ENCODE measurements around the gene SNX8.

SNX8 gene

DNA sequence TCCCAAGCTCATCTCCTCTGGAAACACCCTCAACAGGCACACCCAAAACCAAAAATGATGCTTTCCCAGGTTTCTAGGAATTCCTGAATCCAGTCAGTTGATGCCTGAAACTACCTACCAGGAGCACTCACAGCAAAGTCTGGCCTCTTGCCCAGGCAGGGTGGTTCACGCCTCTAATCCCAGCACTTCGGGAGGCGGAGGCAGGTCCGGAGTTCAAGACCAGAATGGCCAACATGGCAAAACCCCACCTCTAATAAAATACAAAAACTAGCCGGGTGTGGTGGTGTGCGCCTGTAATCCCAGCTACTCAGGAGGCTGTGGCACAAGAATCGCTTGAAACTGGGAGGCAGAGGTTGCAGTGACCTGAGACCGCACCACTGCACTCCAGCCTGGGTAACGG is 83.4 kb downstream of the SNX8 start:
- no peak overlapping the region for H3K9ac ChIP-seq (ENCODE audit: low read length)
- H3K27ac ChIP-seq (ENCODE audit: low read length), result no peak overlapping the region
- 0 out of 2 replicates have a peak, but pooled peaks cover 4% of the 10 kb centered on the region for H4K20me1 ChIP-seq (ENCODE audit: insufficient read depth, low read length)
- H3K79me2 ChIP-seq (ENCODE audit: low read length), result peaks cover 48% of the 10 kb centered on the region
- TF ChIP-seq, protein P1, sequence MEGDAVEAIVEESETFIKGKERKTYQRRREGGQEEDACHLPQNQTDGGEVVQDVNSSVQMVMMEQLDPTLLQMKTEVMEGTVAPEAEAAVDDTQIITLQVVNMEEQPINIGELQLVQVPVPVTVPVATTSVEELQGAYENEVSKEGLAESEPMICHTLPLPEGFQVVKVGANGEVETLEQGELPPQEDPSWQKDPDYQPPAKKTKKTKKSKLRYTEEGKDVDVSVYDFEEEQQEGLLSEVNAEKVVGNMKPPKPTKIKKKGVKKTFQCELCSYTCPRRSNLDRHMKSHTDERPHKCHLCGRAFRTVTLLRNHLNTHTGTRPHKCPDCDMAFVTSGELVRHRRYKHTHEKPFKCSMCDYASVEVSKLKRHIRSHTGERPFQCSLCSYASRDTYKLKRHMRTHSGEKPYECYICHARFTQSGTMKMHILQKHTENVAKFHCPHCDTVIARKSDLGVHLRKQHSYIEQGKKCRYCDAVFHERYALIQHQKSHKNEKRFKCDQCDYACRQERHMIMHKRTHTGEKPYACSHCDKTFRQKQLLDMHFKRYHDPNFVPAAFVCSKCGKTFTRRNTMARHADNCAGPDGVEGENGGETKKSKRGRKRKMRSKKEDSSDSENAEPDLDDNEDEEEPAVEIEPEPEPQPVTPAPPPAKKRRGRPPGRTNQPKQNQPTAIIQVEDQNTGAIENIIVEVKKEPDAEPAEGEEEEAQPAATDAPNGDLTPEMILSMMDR (IDR thresholded peaks at IDR 0.05; ENCODE audit: low read depth, low read length), result no peak
- TF ChIP-seq EZH2phosphoT487 (IDR thresholded peaks at IDR 0.05; ENCODE audit: low read depth), result no peak
- no peak overlapping the region for H2AFZ ChIP-seq (ENCODE audit: low read depth, low read length)
- peaks cover 23% of the 10 kb centered on the region for H3K36me3 ChIP-seq (replicated peaks; ENCODE audit: low read depth, low read length)
- H3K4me2 ChIP-seq (ENCODE audit: low read length), result no peak overlapping the region
- no peaks in the 10 kb centered on the region for H3K9me3 ChIP-seq (ENCODE audit: insufficient read depth, low read length)
- no peak overlapping the region for H3K4me3 ChIP-seq (ENCODE audit: low read length)
- H3K27me3 ChIP-seq (ENCODE audit: low read depth, low read length), result no peaks in the 10 kb centered on the region
- H3K4me1 ChIP-seq (ENCODE audit: low read length), result peaks cover 7% of the 10 kb centered on the region

GRCh38 chr7:2230226-2230625 is 84.0 kb downstream of the SNX8 start:
- peaks cover 48% of the 10 kb centered on the region for H3K79me2 ChIP-seq (ENCODE audit: low read length)
- H3K4me3 ChIP-seq (ENCODE audit: low read length), result no peak overlapping the region
- H3K9ac ChIP-seq (ENCODE audit: low read length), result no peak overlapping the region
- no peaks in the 10 kb centered on the region for H3K9me3 ChIP-seq (ENCODE audit: insufficient read depth, low read length)
- peaks cover 7% of the 10 kb centered on the region for H3K4me1 ChIP-seq (ENCODE audit: low read length)
- H4K20me1 ChIP-seq (ENCODE audit: insufficient read depth, low read length), result 0 out of 2 replicates have a peak, but pooled peaks cover 4% of the 10 kb centered on the region
- H3K27ac ChIP-seq (ENCODE audit: low read length), result no peak overlapping the region
- no peaks in the 10 kb centered on the region for H3K27me3 ChIP-seq (ENCODE audit: low read depth, low read length)
- no peak overlapping the region for H3K4me2 ChIP-seq (ENCODE audit: low read length)
- TF ChIP-seq, protein P1 (IDR thresholded peaks at IDR 0.05; ENCODE audit: low read depth, low read length), result no peak
- peaks cover 25% of the 10 kb centered on the region for H3K36me3 ChIP-seq (replicated peaks; ENCODE audit: low read depth, low read length)
- no peak overlapping the region for H2AFZ ChIP-seq (ENCODE audit: low read depth, low read length)

DNA sequence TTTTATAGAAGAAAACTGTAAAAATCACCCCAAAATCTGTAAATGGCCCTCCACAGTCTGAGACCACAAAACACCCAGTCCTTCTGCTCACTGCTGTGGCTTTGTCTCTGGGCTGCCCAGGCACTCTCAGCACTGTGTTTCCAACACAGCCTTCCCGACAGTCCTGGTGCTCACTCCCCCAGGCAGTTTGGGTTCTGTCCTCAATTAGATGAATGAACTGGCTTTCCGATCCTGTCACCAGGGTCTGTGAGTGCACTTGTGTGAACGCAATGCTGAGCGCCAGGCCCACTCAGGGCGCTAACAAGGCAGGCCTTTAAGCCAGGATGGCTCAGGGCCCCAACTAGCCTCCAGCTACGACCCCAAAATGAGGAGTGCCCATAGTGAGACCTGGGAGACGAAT is 84.8 kb downstream of the SNX8 start:
- H3K79me2 ChIP-seq (ENCODE audit: low read length), result peaks cover 48% of the 10 kb centered on the region

DNA sequence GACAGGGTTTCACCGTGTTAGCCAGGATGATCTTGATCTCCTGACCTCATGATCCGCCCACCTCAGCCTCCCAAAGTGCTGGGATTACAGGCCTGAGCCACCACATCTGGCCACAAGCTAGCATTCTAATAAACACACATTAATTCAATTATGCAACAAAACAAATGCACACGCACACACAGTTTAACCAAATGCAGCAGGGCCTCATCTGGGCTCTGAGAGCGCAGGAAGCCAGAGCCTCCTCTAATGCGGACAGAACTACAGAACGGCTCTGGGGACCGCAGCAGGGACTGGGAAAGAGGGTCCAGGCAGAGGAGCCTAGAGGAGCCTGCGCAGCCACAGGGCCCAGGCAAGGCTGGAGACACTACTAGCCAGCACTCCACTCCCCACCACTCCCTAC is 85.3 kb downstream of the SNX8 start:
- no peak overlapping the region for H3K9ac ChIP-seq (ENCODE audit: low read length)
- no peak overlapping the region for H3K27ac ChIP-seq (ENCODE audit: low read length)
- peaks cover 7% of the 10 kb centered on the region for H3K4me1 ChIP-seq (ENCODE audit: low read length)
- H3K79me2 ChIP-seq (ENCODE audit: low read length), result peaks cover 48% of the 10 kb centered on the region
- no peak overlapping the region for H3K4me3 ChIP-seq (ENCODE audit: low read length)
- H3K4me2 ChIP-seq (ENCODE audit: low read length), result no peak overlapping the region
- H2AFZ ChIP-seq (ENCODE audit: low read depth, low read length), result no peak overlapping the region
- 0 out of 2 replicates have a peak, but pooled peaks cover 4% of the 10 kb centered on the region for H4K20me1 ChIP-seq (ENCODE audit: insufficient read depth, low read length)
- TF ChIP-seq, protein P1 (IDR thresholded peaks at IDR 0.05; ENCODE audit: low read depth, low read length), result no peak
- no peak for TF ChIP-seq EZH2phosphoT487 (IDR thresholded peaks at IDR 0.05; ENCODE audit: low read depth)
- H3K36me3 ChIP-seq (replicated peaks; ENCODE audit: low read depth, low read length), result peaks cover 23% of the 10 kb centered on the region
- H3K9me3 ChIP-seq (ENCODE audit: insufficient read depth, low read length), result no peaks in the 10 kb centered on the region
- no peaks in the 10 kb centered on the region for H3K27me3 ChIP-seq (ENCODE audit: low read depth, low read length)

More for the DNA sequence above, 84.8 kb downstream of the SNX8 start:
- H4K20me1 ChIP-seq (ENCODE audit: insufficient read depth, low read length), result 0 out of 2 replicates have a peak, but pooled peaks cover 4% of the 10 kb centered on the region
- TF ChIP-seq, protein P1 (IDR thresholded peaks at IDR 0.05; ENCODE audit: low read depth, low read length), result no peak
- no peak for TF ChIP-seq EZH2phosphoT487 (IDR thresholded peaks at IDR 0.05; ENCODE audit: low read depth)
- H3K36me3 ChIP-seq (replicated peaks; ENCODE audit: low read depth, low read length), result peaks cover 23% of the 10 kb centered on the region
- H3K9me3 ChIP-seq (ENCODE audit: insufficient read depth, low read length), result no peaks in the 10 kb centered on the region
- no peak overlapping the region for H2AFZ ChIP-seq (ENCODE audit: low read depth, low read length)
- H3K9ac ChIP-seq (ENCODE audit: low read length), result no peak overlapping the region
- no peak overlapping the region for H3K4me2 ChIP-seq (ENCODE audit: low read length)
- no peak overlapping the region for H3K27ac ChIP-seq (ENCODE audit: low read length)
- H3K4me1 ChIP-seq (ENCODE audit: low read length), result peaks cover 7% of the 10 kb centered on the region
- H3K27me3 ChIP-seq (ENCODE audit: low read depth, low read length), result no peaks in the 10 kb centered on the region
- no peak overlapping the region for H3K4me3 ChIP-seq (ENCODE audit: low read length)
